GM10248 (cell line): ENCODE data around the gene TMED4.

Source experiments
- CTCF ChIA-PET: fragments of 300-600 bp; sonication (Branson Sonifier 250); formaldehyde crosslinking; extraction: SDS; loops from one replicate; lab custom pipeline; 2021; ENCODE audit warnings: antibody characterized with exemption; lab: Yijun Ruan, JAX
- POLR2A ChIA-PET: fragments of 350-650 bp; sonication (Branson Sonifier 250); formaldehyde crosslinking; extraction: SDS; loops from one replicate; lab custom pipeline; 2020; ENCODE audit warnings: antibody characterized with exemption; lab: Yijun Ruan, JAX
- DNase-seq: peaks from one replicate; pipeline ENCODE4 v3.0.0; 2012; ENCODE audit errors: extremely low spot score
- CTCF ChIP-seq: IDR thresholded peaks from 2 replicates; pipeline ENCODE4 v1.5.1; 2012; ENCODE audit warnings: mild to moderate bottlenecking, low read depth; ENCODE audit errors: extremely low read depth, missing control alignments, control extremely low read depth

The TMED4 gene

GRCh38 chr7:44530990-44531389, 51.0 kb downstream of the TMED4 start:
- DNase-seq = no peak
- no peak for TF ChIP-seq CTCF
- POLR2A ChIA-PET = no interaction called here
- CTCF ChIA-PET = no interaction called here
